Stimulated activated memory B cell treated with anti-CD40 and anti-IgM and Interleukin-4, amounts not matched to agents 10 μg/mL and 1 μg/mL and 100 μg/mL, for 72 hours (primary cell): ENCODE measurements around the gene SPDYE2B.
"Not testable (repeated sequence)": the region's sequence is repeated elsewhere in the genome, so short reads cannot be mapped to it uniquely, and the experiment has no call there.

Experiments
- ATAC-seq: fragments of 150-1000 bp; cut with Tn5 transposase; 2 replicates; pipeline ENCODE4 v1.10.0; 2021
- H3K27ac Mint-ChIP-seq: one replicate; pipeline ENCODE4 v1.8.0; 2022; ENCODE audit warnings: mild to moderate bottlenecking, mixed read lengths
- H3K27me3 Mint-ChIP-seq: one replicate; pipeline ENCODE4 v1.8.0; 2022; ENCODE audit warnings: mixed read lengths
- H3K36me3 Mint-ChIP-seq: one replicate; pipeline ENCODE4 v1.8.0; 2022; ENCODE audit warnings: mixed read lengths
- H3K4me1 Mint-ChIP-seq: one replicate; pipeline ENCODE4 v1.8.0; 2022; ENCODE audit warnings: mixed read lengths
- H3K4me3 Mint-ChIP-seq: one replicate; pipeline ENCODE4 v1.8.0; 2022; ENCODE audit warnings: mild to moderate bottlenecking, moderate library complexity, mixed read lengths
- H3K9me3 Mint-ChIP-seq: one replicate; pipeline ENCODE4 v1.8.0; 2022; ENCODE audit warnings: mixed read lengths

The SPDYE2B gene

GRCh38 chr7:102682560-102682959 lies 32.4 kb downstream of the SPDYE2B start:
- not testable (repeated sequence) for H3K27me3 Mint-ChIP-seq, H3K27ac Mint-ChIP-seq, H3K36me3 Mint-ChIP-seq, H3K9me3 Mint-ChIP-seq, ATAC-seq, H3K4me3 Mint-ChIP-seq, H3K4me1 Mint-ChIP-seq

GRCh38 chr7:102688299-102689036 lies 38.3 kb downstream of the SPDYE2B start:
- H3K9me3 Mint-ChIP-seq, H3K27ac Mint-ChIP-seq, H3K4me3 Mint-ChIP-seq, H3K36me3 Mint-ChIP-seq, H3K4me1 Mint-ChIP-seq, H3K27me3 Mint-ChIP-seq: not testable (repeated sequence)
- ATAC-seq = peak; percentile 90

GRCh38 chr7:102689436-102690282 lies 39.5 kb downstream of the SPDYE2B start:
- H3K27me3 Mint-ChIP-seq, H3K27ac Mint-ChIP-seq, H3K4me1 Mint-ChIP-seq, H3K4me3 Mint-ChIP-seq, H3K9me3 Mint-ChIP-seq, H3K36me3 Mint-ChIP-seq: not testable (repeated sequence)
- ATAC-seq = peak; percentile 88

GRCh38 chr7:102690602-102691001 lies 40.5 kb downstream of the SPDYE2B start:
- not testable (repeated sequence) for H3K36me3 Mint-ChIP-seq, H3K27ac Mint-ChIP-seq, H3K4me3 Mint-ChIP-seq, H3K27me3 Mint-ChIP-seq, ATAC-seq, H3K4me1 Mint-ChIP-seq, H3K9me3 Mint-ChIP-seq

GRCh38 chr7:102694008-102694407 lies 43.9 kb downstream of the SPDYE2B start:
- H3K9me3 Mint-ChIP-seq, ATAC-seq, H3K27me3 Mint-ChIP-seq, H3K36me3 Mint-ChIP-seq, H3K27ac Mint-ChIP-seq, H3K4me3 Mint-ChIP-seq, H3K4me1 Mint-ChIP-seq: not testable (repeated sequence)

GRCh38 chr7:102695033-102695552 lies 45.0 kb downstream of the SPDYE2B start:
- H3K36me3 Mint-ChIP-seq, ATAC-seq, H3K27ac Mint-ChIP-seq, H3K4me1 Mint-ChIP-seq, H3K9me3 Mint-ChIP-seq, H3K4me3 Mint-ChIP-seq: not testable (repeated sequence)
- H3K27me3 Mint-ChIP-seq = peaks cover 11% of the 10 kb centered on the region

- peaks cover 11% of the 10 kb centered on the region for H3K27me3 Mint-ChIP-seq
- H3K4me3 Mint-ChIP-seq, H3K36me3 Mint-ChIP-seq, H3K27ac Mint-ChIP-seq, H3K4me1 Mint-ChIP-seq, ATAC-seq, H3K9me3 Mint-ChIP-seq: not testable (repeated sequence)
Measured at GRCh38 chr7:102696009-102696408, 45.9 kb downstream of the SPDYE2B start.

- H3K4me1 Mint-ChIP-seq, H3K4me3 Mint-ChIP-seq, H3K9me3 Mint-ChIP-seq, ATAC-seq, H3K36me3 Mint-ChIP-seq, H3K27ac Mint-ChIP-seq: not testable (repeated sequence)
- peaks cover 11% of the 10 kb centered on the region for H3K27me3 Mint-ChIP-seq
Measured at GRCh38 chr7:102697642-102698512, 47.8 kb downstream of the SPDYE2B start.

- H3K4me1 Mint-ChIP-seq, H3K36me3 Mint-ChIP-seq, H3K9me3 Mint-ChIP-seq, H3K27ac Mint-ChIP-seq, H3K4me3 Mint-ChIP-seq, ATAC-seq: not testable (repeated sequence)
- peaks cover 11% of the 10 kb centered on the region for H3K27me3 Mint-ChIP-seq
Measured at GRCh38 chr7:102698962-102699750, 49.0 kb downstream of the SPDYE2B start.
